Fibroblast of lung (primary cell): ENCODE measurements around the gene RGP1. TPM values are rescaled to one million over a fixed set of nuclear protein-coding genes. Genes with fewer than 3 reads are reported as not detected.

Experiments
- DNase-seq, 2 donors: peaks; one replicate each; pipeline versions ENCODE4 v3.0.0 to v3.0.0-alpha.2; 2010; ENCODE audit warnings: low read depth in 2 of 2
- H2AFZ ChIP-seq: 2 replicates; pipeline ENCODE4 v1.5.1; 2012; ENCODE audit warnings: low read length, control low read depth, inconsistent platforms
- H3K27ac ChIP-seq: 2 replicates; pipeline ENCODE4 v1.5.1; 2011; ENCODE audit warnings: low read length, control low read depth; ENCODE audit not compliant: insufficient read depth
- H3K27me3 ChIP-seq: 2 replicates; pipeline ENCODE4 v1.5.1; 2011; ENCODE audit warnings: mild to moderate bottlenecking, low read length; ENCODE audit not compliant: control insufficient read depth, insufficient read depth
- H3K36me3 ChIP-seq: 2 replicates; pipeline ENCODE4 v1.5.1; 2011; ENCODE audit warnings: low read length; ENCODE audit not compliant: control insufficient read depth, insufficient read depth
- H3K4me1 ChIP-seq: 2 replicates; pipeline ENCODE4 v1.5.1; 2011; ENCODE audit warnings: low read length; ENCODE audit not compliant: control insufficient read depth, insufficient read depth; ENCODE audit errors: extremely low read depth
- H3K4me2 ChIP-seq: 2 replicates; pipeline ENCODE4 v1.5.1; 2011; ENCODE audit warnings: low read length, control low read depth; ENCODE audit not compliant: insufficient read depth; ENCODE audit errors: extremely low read depth
- H3K4me3 ChIP-seq, 4 experiments: fragments of 200-600 bp in 1 of 4; sonication (generic) in 1 of 4; replicated peaks in 1 of 4; 2 replicates each; pipeline ENCODE4 v1.5.1; 2011 to 2016; ENCODE audit warnings: low read length in 4 of 4, low read depth in 3 of 4, mild to moderate bottlenecking in 3 of 4, control low read depth in 2 of 4, inconsistent platforms in 1 of 4, mixed read lengths in 1 of 4; ENCODE audit not compliant: insufficient read depth in 1 of 4; ENCODE audit errors: control extremely low read depth in 1 of 4
- H3K79me2 ChIP-seq: 2 replicates; pipeline ENCODE4 v1.5.1; 2012; ENCODE audit warnings: mild to moderate bottlenecking, low read length, inconsistent platforms; ENCODE audit not compliant: control insufficient read depth, insufficient read depth
- H3K9ac ChIP-seq: 2 replicates; pipeline ENCODE4 v1.5.1; 2011; ENCODE audit warnings: mild to moderate bottlenecking, low read length, control low read depth; ENCODE audit not compliant: insufficient read depth
- H3K9me3 ChIP-seq: 2 replicates; pipeline ENCODE4 v1.5.1; 2012; ENCODE audit warnings: low read depth, low read length; ENCODE audit not compliant: control insufficient read depth, insufficient read depth
- H4K20me1 ChIP-seq: 2 replicates; pipeline ENCODE4 v1.5.1; 2011; ENCODE audit warnings: low read length; ENCODE audit not compliant: control insufficient read depth, insufficient read depth; ENCODE audit errors: extremely low read depth
- CTCF ChIP-seq, 2 donors: IDR thresholded peaks in 1 of 2; conservative IDR thresholded peaks in 1 of 2; 1 replicate in 1 of 2; 2 replicates in 1 of 2; pipeline ENCODE4 v1.5.1; 2011 to 2012; ENCODE audit warnings: low read length in 2 of 2, control low read depth in 1 of 2, inconsistent platforms in 1 of 2, low read depth in 1 of 2, mild to moderate bottlenecking in 1 of 2
- EZH2 ChIP-seq: IDR thresholded peaks from 2 replicates; pipeline ENCODE4 v1.5.1; 2012; ENCODE audit warnings: low read length, control low read depth, mild to moderate bottlenecking; ENCODE audit errors: missing control alignments
- polyA plus RNA-seq, 2 donors: library from polyadenylated mRNA; depleted of rRNA in 1 of 2; stranded (reverse) in 1 of 2; unstranded in 1 of 2; fragments of >200 nt; gene quantifications; 2 replicates each; pipeline ENCODE4 v1.2.1, GENCODE V29; 2011 to 2012; ENCODE audit warnings: missing spikeins in 1 of 2
- total RNA-seq: library from RNA; depleted of rRNA; stranded (reverse); fragments of >200 nt; gene quantifications from 2 replicates; pipeline ENCODE4 v1.2.1, GENCODE V29; 2014

The RGP1 gene
- total and polyA plus RNA-seq, 2 donors (not counting 1 experiment from before 2014, with no cell fraction given) = 14.9 to 17.4 TPM

GRCh38 chr9:35748242-35748857 lies 737 bp upstream of the RGP1 start:
- Histone ChIP-seq H3K36me3 (peaks cover 14% of the 10 kb centered on the region), H2AFZ (peak overlapping the region; percentile 9), H3K4me1 (peaks cover 7% of the 10 kb centered on the region), H3K27me3 (no peaks in the 10 kb centered on the region), H3K9me3 (no peaks in the 10 kb centered on the region), H3K4me2 (peak overlapping the region; percentile 61), H4K20me1 (peaks cover 2% of the 10 kb centered on the region), H3K9ac (peak overlapping the region; percentile 86), H3K4me3 (peak overlapping the region; percentile 84 to 97 (median 92)), H3K79me2 (peaks cover 41% of the 10 kb centered on the region), H3K27ac (peak overlapping the region; percentile 81)
- TF ChIP-seq EZH2 (no peak), CTCF (conservative IDR thresholded peaks at IDR 0.05 in 1 of 2, IDR thresholded peaks at IDR 0.05 in 1 of 2; ENCODE audit: low read depth in 1 of 2, low read length in 2 of 2) (no peak)
- DNase-seq = no peak

GRCh38 chr9:35749515-35750255 lies 598 bp downstream of the RGP1 start:
- Histone ChIP-seq H3K36me3 (peaks cover 9% of the 10 kb centered on the region), H3K79me2 (peaks cover 38% of the 10 kb centered on the region), H2AFZ (peak overlapping the region; percentile 17), H3K27ac (peak overlapping the region; percentile 81), H3K4me3 (peak overlapping the region; percentile 47 to 97 (median 80)), H3K27me3 (no peaks in the 10 kb centered on the region), H4K20me1 (peaks cover 2% of the 10 kb centered on the region), H3K9me3 (no peaks in the 10 kb centered on the region), H3K9ac (peak overlapping the region; percentile 86), H3K4me1 (peaks cover 7% of the 10 kb centered on the region), H3K4me2 (peak overlapping the region; percentile 82)
- no peak for DNase-seq
- TF ChIP-seq CTCF (conservative IDR thresholded peaks at IDR 0.05 in 1 of 2, IDR thresholded peaks at IDR 0.05 in 1 of 2; ENCODE audit: low read depth in 1 of 2, low read length in 2 of 2) (no peak), EZH2 (no peak)

DNA sequence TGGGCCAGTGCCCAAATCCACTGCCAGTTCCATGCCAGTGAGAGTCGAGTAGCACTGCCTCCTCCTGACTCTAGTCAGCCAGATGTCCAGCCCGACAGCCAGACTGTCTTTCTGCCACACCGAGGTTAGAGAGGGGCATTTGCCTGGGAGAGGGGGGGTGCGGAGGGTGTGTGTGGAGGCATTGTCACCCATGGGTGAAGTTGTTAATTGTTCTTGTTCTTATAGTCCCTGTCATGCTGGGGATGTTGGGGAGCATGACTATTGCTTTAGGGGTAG lies 1.1 kb downstream of the RGP1 start:
- Histone ChIP-seq H3K27ac (peak overlapping the region; percentile 81), H3K27me3 (no peaks in the 10 kb centered on the region), H4K20me1 (peaks cover 2% of the 10 kb centered on the region), H3K36me3 (peaks cover 7% of the 10 kb centered on the region), H3K4me2 (peak overlapping the region; percentile 82), H3K79me2 (peaks cover 36% of the 10 kb centered on the region), H3K9ac (no peak overlapping the region), H3K9me3 (no peaks in the 10 kb centered on the region), H3K4me3 (peak overlapping the region; percentile 47 to 97 (median 80)), H3K4me1 (peaks cover 7% of the 10 kb centered on the region), H2AFZ (no peak overlapping the region)
- no peak for DNase-seq
- TF ChIP-seq EZH2 (no peak), CTCF (conservative IDR thresholded peaks at IDR 0.05 in 1 of 2, IDR thresholded peaks at IDR 0.05 in 1 of 2; ENCODE audit: low read depth in 1 of 2, low read length in 2 of 2) (no peak)
